Bronchial epithelial cell (primary cell): Measurements from ENCODE around the gene TAOK3. TPM values are rescaled to one million over a fixed set of nuclear protein-coding genes. Genes with fewer than 3 reads are reported as not detected.

ENCODE experiments used
- DNase-seq: peaks from one replicate; pipeline ENCODE4 v3.0.0-alpha.2; 2010; ENCODE audit warnings: low read depth
- FAIRE-seq: peaks from 2 replicates; lab custom pipeline; 2011; peaks lifted over from hg19 to GRCh38; lab: Jason Lieb, UNC
- H3K27me3 ChIP-seq: 2 replicates; pipeline ENCODE4 v1.5.1; 2011; ENCODE audit warnings: low read length; ENCODE audit not compliant: control insufficient read depth, insufficient read depth
- H3K36me3 ChIP-seq: 2 replicates; pipeline ENCODE4 v1.5.1; 2011; ENCODE audit warnings: low read length; ENCODE audit not compliant: control insufficient read depth, insufficient read depth
- H3K4me3 ChIP-seq: 2 replicates; pipeline ENCODE4 v1.5.1; 2011; ENCODE audit warnings: mild to moderate bottlenecking, low read depth, low read length, control low read depth
- CTCF ChIP-seq: IDR thresholded peaks from 2 replicates; pipeline ENCODE4 v1.5.1; 2011; ENCODE audit warnings: mild to moderate bottlenecking, moderate library complexity, low read length, control low read depth, inconsistent platforms; ENCODE audit not compliant: insufficient read depth, severe bottlenecking
- total RNA-seq: library from RNA; depleted of rRNA; stranded (reverse); fragments of >200 nt; gene quantifications from 2 replicates; pipeline ENCODE4 v1.2.1, GENCODE V29; 2014

TAOK3 gene
- total RNA-seq, 1 donor from 2014 or later = 25.3 TPM

DNA sequence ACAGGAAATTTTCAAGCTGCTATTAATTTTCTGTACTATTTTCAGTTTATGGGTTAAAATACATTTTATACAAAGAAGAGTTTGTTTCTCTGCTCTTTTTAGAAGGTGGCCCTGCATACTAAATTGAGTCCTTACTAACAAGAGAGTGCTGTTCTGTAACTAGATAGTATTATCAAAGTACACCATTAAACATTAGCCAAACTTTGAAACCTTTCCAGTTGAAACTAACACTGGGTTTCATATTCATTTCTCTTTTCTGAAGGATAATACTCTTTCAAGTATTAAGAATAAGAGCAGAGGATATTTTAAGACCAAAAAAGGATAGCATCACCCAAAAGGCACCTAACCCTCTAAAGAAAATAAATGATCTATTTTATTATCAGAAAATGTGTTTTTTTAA is 189.6 kb downstream of the TAOK3 start:
- TF ChIP-seq CTCF = no peak
- Histone ChIP-seq H3K36me3 (peaks cover 3% of the 10 kb centered on the region), H3K4me3 (no peak overlapping the region), H3K27me3 (no peaks in the 10 kb centered on the region)
- FAIRE-seq (no peak), DNase-seq (no peak)

DNA sequence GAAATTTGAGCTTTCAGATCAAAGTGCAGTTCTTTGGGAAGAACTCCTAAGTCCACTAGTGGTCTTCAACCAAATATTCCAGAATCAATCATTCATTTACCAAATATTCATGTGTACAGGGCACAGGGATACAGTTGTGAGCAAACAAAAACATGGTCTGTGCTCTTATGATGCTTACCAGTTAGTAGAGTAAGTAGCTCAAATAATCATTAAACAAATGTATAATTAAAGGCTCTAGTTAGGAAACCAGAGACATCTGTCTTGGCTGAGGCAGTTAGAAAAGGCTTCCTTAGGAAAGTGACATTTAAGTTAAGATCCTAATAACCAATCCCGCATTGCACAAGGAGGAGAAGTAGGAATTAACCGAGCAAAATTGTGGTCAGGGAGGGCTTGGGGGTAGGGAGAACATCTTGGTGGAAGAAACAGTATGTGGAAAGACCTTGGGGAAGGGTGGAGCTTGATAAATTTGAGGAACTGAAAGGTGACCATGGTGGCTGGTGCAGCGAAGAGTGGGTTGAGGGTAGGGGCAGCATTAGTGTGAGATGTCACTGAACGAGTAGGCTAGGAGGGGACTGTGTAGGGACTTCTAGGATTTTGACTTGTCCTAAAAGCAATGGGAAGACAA is 196.8 kb downstream of the TAOK3 start:
- DNase-seq = no peak
- TF ChIP-seq CTCF = no peak
- FAIRE-seq = no peak
- H3K4me3 ChIP-seq = no peak overlapping the region
- H3K27me3 ChIP-seq = no peaks in the 10 kb centered on the region
- H3K36me3 ChIP-seq = peaks cover 15% of the 10 kb centered on the region

- TF ChIP-seq CTCF = no peak
- Histone ChIP-seq H3K4me3 (no peak overlapping the region), H3K27me3 (no peaks in the 10 kb centered on the region), H3K36me3 (peaks cover 1% of the 10 kb centered on the region)
- DNase-seq = no peak
- FAIRE-seq = no peak
Measured at GRCh38 chr12:118166946-118167345, 205.8 kb downstream of the TAOK3 start.

DNA sequence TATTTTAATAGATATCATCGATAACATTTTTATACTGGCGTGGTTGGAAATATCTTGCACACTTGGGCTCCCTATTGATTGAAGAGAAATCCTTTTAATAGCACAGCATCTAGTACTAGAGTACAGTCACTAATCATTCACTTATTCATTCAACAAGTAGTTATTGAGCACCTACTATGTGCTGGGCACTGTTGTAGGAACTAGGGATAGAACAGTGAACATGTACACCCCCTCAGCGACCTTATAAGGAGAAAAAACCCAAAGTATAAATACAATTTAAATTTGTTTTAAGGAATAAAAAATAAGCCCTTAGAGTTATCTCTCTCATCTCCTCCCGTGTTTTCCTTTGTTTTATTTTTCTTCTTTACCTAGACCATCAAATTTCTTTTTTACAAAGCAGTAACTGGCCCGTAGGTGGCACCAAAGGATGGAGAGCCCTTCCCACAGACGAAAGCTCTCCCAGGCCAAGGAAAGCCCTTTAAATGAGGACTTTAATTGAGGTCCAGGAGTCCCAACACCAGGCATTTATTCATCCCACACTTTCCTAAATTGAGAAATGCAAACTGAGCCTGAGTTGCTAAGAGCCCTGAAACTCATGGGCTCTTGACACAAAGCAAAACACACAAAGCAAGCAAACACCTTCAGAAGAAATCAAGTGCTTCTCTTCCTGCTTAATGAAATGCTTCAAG is 207.8 kb downstream of the TAOK3 start:
- DNase-seq = peak; percentile 31
- peak; percentile 41 for TF ChIP-seq CTCF
- peaks cover 12% of the 10 kb centered on the region for H3K36me3 ChIP-seq
- H3K4me3 ChIP-seq = no peak overlapping the region
- no peaks in the 10 kb centered on the region for H3K27me3 ChIP-seq
- no peak for FAIRE-seq

GRCh38 chr12:118160536-118160935 is 212.2 kb downstream of the TAOK3 start:
- DNase-seq = no peak
- peaks cover 14% of the 10 kb centered on the region for H3K36me3 ChIP-seq
- TF ChIP-seq CTCF = no peak
- no peaks in the 10 kb centered on the region for H3K27me3 ChIP-seq
- FAIRE-seq = no peak
- H3K4me3 ChIP-seq = no peak overlapping the region

- no peaks in the 10 kb centered on the region for H3K27me3 ChIP-seq
- FAIRE-seq = no peak
- H3K4me3 ChIP-seq = no peak overlapping the region
- no peak for TF ChIP-seq CTCF
- no peak for DNase-seq
- peaks cover 2% of the 10 kb centered on the region for H3K36me3 ChIP-seq
Measured at GRCh38 chr12:118151755-118152154, 221.0 kb downstream of the TAOK3 start.
